ENCODE results near the gene AXDND1.

- TF ChIP-seq CTCF (IDR thresholded peaks at IDR 0.05) (no peak), POLR2AphosphoS5 (IDR thresholded peaks at IDR 0.05; ENCODE audit: low read depth, low read length) (no peak)
Observed at GRCh38 chr1:179493323-179493722, 127.6 kb downstream of the AXDND1 start.
